Measurements from ENCODE around the gene PI3.
A peak's percentile ranks its signal among the peaks of the same experiment; 100 is the strongest.
"Not testable (repeated sequence)": the region's sequence is repeated elsewhere in the genome, so short reads cannot be mapped to it uniquely, and the experiment has no call there.

PI3 gene, protein sequence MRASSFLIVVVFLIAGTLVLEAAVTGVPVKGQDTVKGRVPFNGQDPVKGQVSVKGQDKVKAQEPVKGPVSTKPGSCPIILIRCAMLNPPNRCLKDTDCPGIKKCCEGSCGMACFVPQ

GRCh38 chr20:45174434-45175364 lies at the start of gene PI3:
PI3 (plus strand) TSS chr20:45174902; CDS start chr20:45174923, 21 bp downstream.
- DNase-seq = no peak

- no peak for DNase-seq
Observed at GRCh38 chr20:45128099-45128498, 46.6 kb upstream of the PI3 start.

DNA sequence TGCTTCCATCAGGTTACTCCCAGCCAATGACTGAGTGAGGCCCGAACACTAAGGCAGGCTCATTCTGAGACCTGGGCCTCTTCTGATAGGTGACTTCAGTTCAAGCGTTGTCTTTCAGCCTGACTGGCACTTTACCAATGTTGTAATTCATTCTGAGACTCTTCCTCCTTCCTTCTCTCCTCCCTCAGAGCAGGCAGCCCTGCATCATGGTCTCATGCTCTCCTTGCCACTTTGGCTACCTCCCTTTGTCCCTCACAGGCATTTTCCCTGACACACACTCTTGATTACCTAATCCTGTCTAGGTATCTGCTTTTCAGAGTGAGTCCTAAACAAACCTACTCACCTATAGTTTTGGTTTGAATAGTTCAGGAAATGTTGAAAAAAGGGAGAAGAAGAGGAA lies 37.8 kb upstream of the PI3 start:
- DNase-seq = no peak

- DNase-seq = peak; percentile 39
Observed at GRCh38 chr20:45138561-45139300, 36.0 kb upstream of the PI3 start.

DNA sequence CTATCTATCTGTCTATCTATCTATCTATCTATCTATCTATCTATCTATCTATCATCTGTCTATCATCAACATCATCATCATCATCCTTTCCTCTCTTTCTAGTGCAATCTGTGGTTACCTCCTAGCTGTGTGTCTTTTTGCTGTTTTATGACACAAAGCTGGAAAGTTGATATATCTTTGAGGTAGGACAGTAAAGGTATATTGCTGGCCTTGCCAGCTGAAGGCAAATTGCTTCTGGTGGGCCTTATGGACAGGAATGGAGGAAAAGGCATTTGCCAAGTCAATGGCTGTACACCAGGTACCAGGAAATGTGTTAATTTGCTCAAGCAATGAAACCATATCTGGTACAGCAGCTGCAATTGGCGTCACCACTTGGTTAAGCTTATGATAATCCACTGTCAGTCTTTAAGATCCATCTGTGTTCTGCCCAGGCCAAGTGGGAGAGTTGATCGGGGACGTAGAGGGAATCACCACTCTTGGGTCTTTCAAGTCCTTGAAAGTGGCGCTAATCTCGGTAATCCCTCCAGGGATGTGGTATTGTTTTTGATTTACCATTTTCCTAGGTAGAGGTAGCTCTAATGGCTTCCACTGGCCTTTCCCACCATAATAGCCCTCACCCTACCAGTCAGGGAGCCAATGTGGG lies 34.8 kb upstream of the PI3 start:
- not testable (repeated sequence) for DNase-seq

- DNase-seq = no peak
Observed at GRCh38 chr20:45140836-45141235, 33.9 kb upstream of the PI3 start.

GRCh38 chr20:45149062-45149461 lies 25.6 kb upstream of the PI3 start:
- DNase-seq = no peak

DNA sequence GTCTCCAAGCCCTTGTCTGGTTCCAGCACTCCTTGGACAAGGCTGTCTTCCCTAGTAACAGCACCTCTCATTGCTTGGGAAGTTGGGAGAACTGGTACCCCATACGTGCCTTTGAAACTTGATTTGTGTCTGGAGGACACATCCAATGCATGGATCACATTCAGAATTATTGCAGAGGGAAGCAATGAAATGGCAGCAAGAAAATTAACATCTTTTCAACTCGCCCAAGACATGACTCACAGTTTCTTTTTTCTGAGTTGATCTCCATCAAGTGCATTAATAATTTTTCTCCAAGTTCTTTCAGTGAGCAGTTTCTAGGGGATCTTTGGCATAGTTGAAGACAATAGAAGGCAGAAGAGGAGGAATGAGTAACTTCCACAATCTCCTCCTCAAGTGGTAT lies 22.3 kb upstream of the PI3 start:
- no peak for DNase-seq

GRCh38 chr20:45153147-45153546 lies 21.6 kb upstream of the PI3 start:
- no peak for DNase-seq

DNA sequence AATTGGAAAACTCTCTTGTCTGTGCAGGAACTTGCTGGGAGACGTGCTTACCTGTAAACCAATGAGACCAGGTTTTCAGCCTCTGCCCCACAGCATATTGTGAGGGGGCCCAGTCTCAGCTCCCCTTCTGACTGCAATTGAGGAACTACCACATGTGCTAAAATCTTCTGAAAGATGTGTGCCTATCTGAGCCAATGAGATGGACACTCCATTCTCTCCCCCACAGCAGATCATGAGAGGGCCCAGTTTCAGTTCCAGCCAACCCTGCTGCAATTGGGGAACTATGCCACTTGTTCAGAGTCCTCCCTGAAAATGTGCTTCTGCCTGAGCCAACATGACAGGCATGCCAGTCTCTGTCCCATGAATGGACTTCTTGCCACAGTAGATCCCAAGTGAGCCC lies 20.9 kb upstream of the PI3 start:
- no peak for DNase-seq

DNA sequence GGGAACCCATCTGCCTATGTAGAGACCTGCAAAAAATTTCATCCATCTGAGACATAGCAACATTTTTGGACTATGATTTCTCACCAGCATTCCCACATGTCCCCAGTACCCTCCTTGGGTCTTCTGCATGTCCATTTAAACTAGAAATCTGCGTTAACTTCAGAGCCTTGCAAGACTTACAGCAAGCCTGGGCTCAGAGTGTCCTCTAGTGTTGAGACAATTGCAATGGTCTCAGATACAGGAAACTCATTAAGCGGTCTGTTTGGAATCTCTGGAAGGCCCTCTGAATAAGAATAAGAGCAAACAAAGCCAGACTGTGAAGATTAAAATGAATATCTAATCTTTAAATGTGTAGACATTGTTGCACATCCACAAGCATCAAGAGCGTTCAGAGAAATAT lies 20.5 kb upstream of the PI3 start:
- no peak for DNase-seq

GRCh38 chr20:45154794-45155193 lies 19.9 kb upstream of the PI3 start:
- not testable (repeated sequence) for DNase-seq

DNA sequence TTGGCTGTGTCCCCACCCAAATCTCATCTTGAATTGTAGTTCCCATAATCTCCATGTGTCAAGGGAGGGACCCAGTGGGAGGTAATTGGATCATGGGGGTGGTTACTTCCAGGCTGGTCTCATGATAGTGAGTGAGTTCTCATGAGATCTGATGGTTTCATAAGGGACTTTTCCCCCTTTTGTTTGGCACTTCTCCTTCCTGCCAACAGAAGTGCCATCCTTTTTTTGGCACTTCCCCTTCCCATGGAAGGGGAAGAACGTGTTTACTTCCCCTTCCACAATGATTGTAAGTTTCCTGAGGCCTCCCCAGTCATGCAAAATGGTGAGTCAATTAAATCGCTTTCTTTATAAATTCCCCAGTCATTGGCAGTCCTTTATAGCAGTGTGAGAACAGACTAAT lies 18.0 kb upstream of the PI3 start:
- no peak for DNase-seq

- no peak for DNase-seq
Observed at GRCh38 chr20:45157962-45158361, 16.7 kb upstream of the PI3 start.

DNA sequence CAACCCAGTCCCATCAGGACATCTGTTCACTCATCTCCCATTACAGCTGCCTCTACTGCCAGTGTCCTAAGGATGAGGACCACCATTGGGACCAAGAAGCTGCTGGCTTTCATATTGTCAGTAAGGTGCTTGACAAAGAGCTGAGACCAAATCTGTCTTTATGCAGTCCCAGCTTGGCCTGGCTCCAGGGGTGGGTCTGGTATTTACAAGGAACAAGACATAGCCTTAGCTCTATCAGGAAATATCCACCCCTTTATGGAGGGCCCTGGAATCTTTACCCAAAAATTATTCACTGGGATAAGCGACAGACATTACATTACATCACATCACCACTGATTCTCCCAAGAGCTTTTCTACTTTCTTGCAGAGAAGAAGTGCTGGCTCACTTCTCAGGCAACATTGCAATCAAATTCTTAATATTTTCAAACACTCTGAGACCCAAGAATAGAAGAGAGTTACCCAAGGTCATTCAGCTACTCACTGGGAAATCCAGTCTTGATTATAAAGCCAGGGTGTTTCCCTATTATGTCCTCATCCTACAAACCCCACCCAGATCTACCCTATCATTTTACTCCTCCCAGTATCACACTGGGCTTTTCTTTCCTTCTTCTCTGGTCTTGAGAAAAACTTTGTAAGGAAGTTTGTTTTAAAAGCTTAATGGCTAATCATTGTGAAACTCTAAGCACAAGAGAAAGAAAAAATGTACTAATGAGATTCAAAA lies 11.5 kb upstream of the PI3 start:
- no peak for DNase-seq

DNA sequence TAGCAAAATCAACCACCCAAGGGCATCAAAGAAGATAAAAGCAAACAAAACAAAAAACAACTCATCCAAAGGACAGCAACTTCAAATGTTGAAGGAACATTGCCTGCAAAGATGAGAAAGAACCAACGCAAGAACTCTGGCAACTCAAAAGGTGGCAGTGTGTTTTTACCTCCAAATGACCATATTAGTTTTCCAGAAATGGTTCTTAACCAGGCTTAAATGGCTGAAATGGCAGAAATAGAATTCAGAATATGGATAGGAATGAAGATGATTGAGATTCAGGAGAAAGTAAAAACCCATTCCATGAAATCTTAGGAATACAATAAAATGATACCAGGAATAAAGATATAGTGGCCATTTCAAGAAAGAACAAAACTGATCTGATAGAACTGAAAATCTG lies 9.8 kb upstream of the PI3 start:
- no peak for DNase-seq

DNA sequence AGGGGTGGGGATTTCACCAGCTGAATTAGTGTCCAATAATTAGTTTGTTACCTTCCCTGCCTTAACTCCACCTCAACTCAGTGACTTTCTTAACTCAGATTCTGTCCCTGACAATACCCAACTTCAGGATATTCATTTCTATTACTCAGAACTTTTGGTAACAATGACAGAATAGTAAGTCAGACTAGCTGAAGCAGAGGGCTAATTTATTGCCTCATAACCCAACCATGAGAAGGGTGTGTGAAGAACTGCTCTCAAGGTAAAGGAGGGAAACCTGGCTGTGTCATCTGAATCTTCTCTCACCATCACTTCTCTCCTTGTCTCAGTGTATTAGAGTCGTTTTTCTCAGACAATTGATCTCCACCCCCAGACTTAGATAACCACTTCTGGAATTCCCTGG lies 1.2 kb upstream of the PI3 start:
- DNase-seq = no peak

GRCh38 chr20:45176526-45177267 lies 2.0 kb downstream of the PI3 start:
- DNase-seq = no peak

DNA sequence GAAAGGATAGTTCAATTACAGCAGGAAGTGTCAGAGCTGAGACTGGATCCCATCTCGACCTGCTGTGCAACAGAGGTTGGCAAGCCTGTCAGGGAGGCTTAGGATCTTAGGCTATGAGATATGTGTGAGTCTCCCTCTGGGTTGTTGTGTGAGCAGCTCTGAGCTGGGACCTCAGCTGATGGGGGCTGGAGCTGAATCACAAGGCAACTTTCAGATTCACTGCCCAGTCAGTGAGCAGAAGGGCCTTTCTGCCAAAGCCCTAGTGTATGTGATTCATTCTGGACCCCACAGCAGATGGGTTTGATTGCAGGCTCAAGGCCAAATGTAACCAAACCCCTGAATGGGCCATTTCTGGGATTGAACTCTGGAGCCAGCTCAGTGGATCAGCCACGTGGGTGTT lies 4.5 kb downstream of the PI3 start:
- DNase-seq = no peak

DNA sequence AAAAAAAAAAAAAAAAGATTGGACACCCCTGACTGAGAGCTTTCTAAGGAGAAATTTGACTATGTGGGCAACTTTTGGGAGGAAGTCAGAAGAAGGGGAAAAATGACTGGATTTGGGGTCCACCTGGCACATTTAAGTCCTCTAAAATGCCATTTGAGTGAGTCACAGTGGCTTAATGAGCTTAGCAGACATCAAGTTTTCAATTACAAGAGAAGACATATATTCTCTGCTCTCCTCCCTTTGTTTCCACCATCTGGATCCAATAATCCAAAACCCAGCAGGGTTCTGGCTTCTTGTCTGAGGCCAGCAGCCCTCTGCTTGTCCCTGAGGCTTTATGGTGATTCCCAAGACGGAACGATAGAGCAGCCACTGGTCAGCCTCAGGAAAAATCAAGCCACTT lies 6.9 kb downstream of the PI3 start:
- DNase-seq = no peak

DNA sequence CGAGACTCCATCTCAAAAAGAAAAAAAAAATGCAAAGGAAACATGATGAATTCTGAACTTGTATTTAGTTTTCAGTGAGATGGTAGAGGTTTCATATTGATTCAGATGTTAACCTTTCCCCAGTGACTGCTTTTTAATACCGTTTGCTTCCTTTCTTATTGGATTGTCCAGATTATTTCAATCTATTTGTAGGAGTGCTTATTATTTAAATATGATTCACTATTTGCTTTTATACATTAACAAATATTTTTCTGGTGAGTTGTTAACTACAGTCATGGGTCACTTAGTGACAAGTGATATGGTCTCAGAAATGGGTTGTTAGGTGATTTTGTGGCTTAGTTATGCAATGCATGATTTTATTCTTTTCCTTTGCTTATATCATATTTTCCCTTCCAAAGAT lies 8.4 kb downstream of the PI3 start:
- DNase-seq = no peak

- no peak for DNase-seq
Observed at GRCh38 chr20:45187693-45188092, 13.0 kb downstream of the PI3 start.
